Measurements from ENCODE around the gene PLCB1.

The PLCB1 gene

DNA sequence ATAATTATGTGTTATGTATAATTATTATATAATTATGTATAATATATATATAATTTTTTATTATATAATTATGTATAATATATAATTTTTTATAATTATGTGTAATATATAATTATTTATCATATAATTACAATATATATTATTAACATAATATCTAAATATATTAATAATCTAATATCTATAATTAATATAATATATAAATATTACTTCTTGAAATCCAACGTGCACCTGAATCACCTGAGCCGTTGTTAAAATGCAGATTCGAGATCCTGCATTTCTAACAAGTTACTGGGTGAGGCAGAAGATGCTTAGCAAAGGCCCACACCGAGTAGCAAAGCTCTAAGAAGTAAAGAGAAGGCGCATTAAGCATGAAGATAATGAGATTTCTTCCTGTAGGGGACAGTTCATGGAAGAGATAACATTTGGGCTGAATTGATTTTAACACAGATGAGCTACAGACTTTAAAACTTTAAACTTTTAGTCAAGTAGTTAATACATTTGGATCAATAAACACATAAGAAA is 530.4 kb downstream of the PLCB1 start:
- Histone ChIP-seq H3K4me3 (ENCODE audit: low read depth, low read length) (no peak overlapping the region), H3K27me3 (ENCODE audit: control insufficient read depth, insufficient read depth, low read length) (no peaks in the 10 kb centered on the region), H3K27ac (ENCODE audit: low read depth, low read length) (no peak overlapping the region), H3K4me1 (ENCODE audit: control insufficient read depth, insufficient read depth, low read length) (no peaks in the 10 kb centered on the region), H3K36me3 (ENCODE audit: control insufficient read depth, insufficient read depth, low read length) (no peaks in the 10 kb centered on the region), H3K9ac (ENCODE audit: low read length) (no peak overlapping the region), H3K9me3 (ENCODE audit: control insufficient read depth, insufficient read depth, low read depth, low read length) (no peaks in the 10 kb centered on the region)

DNA sequence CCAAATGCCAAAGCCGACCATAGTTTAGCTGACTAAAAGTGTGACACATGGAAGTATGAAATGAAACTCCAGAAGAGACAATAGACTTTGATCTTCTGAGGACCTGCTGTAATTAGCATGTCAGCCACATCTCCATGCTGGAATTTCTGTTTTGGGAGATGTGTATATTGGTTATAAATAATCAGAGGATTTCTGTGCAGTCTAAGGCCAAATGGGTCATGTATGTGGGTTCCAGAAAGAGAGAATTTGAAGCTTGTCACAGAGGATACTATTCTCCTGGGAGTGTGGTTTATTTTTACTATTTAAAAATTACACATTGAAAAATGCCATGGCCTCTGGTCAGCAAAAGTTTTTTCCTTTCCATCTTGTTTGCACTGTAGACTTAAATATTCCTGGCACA is 531.4 kb downstream of the PLCB1 start:
- Histone ChIP-seq H3K4me1 (ENCODE audit: control insufficient read depth, insufficient read depth, low read length) (no peaks in the 10 kb centered on the region), H3K27ac (ENCODE audit: low read depth, low read length) (no peak overlapping the region), H3K36me3 (ENCODE audit: control insufficient read depth, insufficient read depth, low read length) (no peaks in the 10 kb centered on the region), H3K9me3 (ENCODE audit: control insufficient read depth, insufficient read depth, low read depth, low read length) (no peaks in the 10 kb centered on the region), H3K4me3 (ENCODE audit: low read depth, low read length) (no peak overlapping the region), H3K9ac (ENCODE audit: low read length) (no peak overlapping the region), H3K27me3 (ENCODE audit: control insufficient read depth, insufficient read depth, low read length) (no peaks in the 10 kb centered on the region)

DNA sequence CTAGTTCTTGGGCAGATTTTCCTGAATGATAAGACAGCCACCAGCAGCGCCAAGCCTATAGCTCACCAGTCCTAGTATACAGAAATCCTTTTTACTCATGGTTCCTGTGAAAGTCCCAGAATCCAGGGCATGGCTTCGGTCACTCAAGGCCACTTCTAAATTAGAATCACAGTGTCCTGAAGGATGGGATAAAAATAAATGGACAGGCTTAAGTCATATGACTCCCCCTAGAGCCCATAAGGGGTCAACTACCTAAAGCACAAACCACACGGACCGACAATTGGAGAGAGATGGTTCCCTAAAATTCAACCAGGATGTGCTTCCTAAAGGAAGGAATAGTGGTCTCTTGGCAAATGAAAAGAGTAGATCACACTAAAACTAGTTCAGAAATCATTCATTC is 532.7 kb downstream of the PLCB1 start:
- Histone ChIP-seq H3K4me3 (ENCODE audit: low read depth, low read length) (no peak overlapping the region), H3K9ac (ENCODE audit: low read length) (no peak overlapping the region), H3K9me3 (ENCODE audit: control insufficient read depth, insufficient read depth, low read depth, low read length) (no peaks in the 10 kb centered on the region), H3K27ac (ENCODE audit: low read depth, low read length) (no peak overlapping the region), H3K36me3 (ENCODE audit: control insufficient read depth, insufficient read depth, low read length) (no peaks in the 10 kb centered on the region), H3K4me1 (ENCODE audit: control insufficient read depth, insufficient read depth, low read length) (no peaks in the 10 kb centered on the region), H3K27me3 (ENCODE audit: control insufficient read depth, insufficient read depth, low read length) (no peaks in the 10 kb centered on the region)

DNA sequence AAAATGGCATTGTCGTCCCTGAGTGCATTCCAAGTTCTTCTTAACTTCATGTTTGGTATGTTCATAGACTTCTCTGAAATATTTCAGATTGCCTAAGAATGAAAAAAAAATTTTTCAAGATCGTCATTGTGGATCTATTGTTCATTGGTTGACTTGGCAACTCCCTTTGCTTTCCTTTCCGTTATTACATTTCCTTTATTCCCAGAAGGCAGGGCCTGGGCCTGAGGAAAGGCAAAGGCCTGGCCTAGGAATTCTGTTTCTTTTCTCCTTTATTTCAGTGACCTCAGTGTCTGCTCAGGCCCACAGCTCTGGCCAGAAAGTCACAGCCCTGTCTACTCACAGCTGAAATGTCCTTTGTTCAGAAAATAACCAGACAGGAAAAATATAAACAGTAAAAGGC is 535.2 kb downstream of the PLCB1 start:
- Histone ChIP-seq H3K36me3 (ENCODE audit: control insufficient read depth, insufficient read depth, low read length) (no peaks in the 10 kb centered on the region), H3K9me3 (ENCODE audit: control insufficient read depth, insufficient read depth, low read depth, low read length) (no peaks in the 10 kb centered on the region), H3K4me1 (ENCODE audit: control insufficient read depth, insufficient read depth, low read length) (peaks cover 6% of the 10 kb centered on the region; the same call in 1 of the 2 replicates), H3K27me3 (ENCODE audit: control insufficient read depth, insufficient read depth, low read length) (no peaks in the 10 kb centered on the region), H3K4me3 (ENCODE audit: low read depth, low read length) (no peak overlapping the region), H3K27ac (ENCODE audit: low read depth, low read length) (no peak overlapping the region), H3K9ac (ENCODE audit: low read length) (no peak overlapping the region)

DNA sequence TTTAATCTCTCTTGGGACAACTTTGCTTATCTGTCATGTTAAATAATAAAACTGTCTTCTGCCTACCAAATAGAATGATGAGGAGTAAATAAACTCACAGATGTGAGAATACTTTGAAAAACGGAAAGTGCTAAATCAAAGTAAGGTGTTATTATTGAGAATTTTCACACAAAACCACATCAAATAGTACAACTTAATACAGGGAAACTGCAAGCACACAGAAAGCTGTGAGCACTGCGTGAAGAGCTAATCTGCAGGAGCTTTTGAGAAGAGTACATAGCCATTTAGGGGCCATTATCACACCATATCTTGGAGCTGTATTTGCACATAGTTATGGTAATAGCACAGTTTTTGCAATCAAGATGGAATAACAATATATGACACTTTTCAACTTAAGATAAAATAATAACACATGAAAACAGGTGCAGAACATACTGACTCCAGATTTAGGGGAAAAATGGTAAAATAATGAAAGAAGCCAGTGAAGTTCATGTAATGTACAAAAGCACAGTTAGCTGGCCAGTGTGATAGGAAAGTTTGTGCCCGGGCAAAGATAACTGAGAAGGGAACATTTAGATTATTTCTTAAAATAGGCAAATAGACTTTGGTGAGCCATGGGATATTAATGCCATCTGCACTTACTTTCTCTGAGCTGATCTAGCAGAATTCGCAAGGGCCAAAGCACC is 538.3 kb downstream of the PLCB1 start:
- H3K9me3 ChIP-seq (ENCODE audit: control insufficient read depth, insufficient read depth, low read depth, low read length), result no peaks in the 10 kb centered on the region
- no peak overlapping the region for H3K9ac ChIP-seq (ENCODE audit: low read length)
- peaks cover 6% of the 10 kb centered on the region; the same call in 1 of the 2 replicates for H3K4me1 ChIP-seq (ENCODE audit: control insufficient read depth, insufficient read depth, low read length)
- 0 out of 2 replicates have a peak, but pooled peaks cover 3% of the 10 kb centered on the region for H3K36me3 ChIP-seq (ENCODE audit: control insufficient read depth, insufficient read depth, low read length)
- no peak overlapping the region for H3K4me3 ChIP-seq (ENCODE audit: low read depth, low read length)
- no peak overlapping the region for H3K27ac ChIP-seq (ENCODE audit: low read depth, low read length)
- no peaks in the 10 kb centered on the region for H3K27me3 ChIP-seq (ENCODE audit: control insufficient read depth, insufficient read depth, low read length)

DNA sequence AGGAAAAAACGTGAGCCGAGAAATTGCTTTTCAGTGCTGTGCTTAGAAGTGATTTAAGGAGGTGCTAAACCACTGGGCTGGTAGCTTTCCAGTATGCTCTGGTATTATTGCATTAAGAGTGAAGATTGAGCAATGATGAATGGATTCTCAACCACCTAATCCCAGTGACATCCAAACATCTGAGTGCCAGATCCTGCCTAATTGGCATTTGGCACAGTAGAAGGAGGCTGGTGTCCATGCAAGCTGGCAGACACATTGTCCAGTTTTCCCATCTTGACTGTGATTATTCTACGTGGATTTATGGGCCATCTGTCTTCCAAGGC is 538.8 kb downstream of the PLCB1 start:
- Histone ChIP-seq H3K27ac (ENCODE audit: low read depth, low read length) (no peak overlapping the region), H3K4me1 (ENCODE audit: control insufficient read depth, insufficient read depth, low read length) (peaks cover 6% of the 10 kb centered on the region; the same call in 1 of the 2 replicates), H3K27me3 (ENCODE audit: control insufficient read depth, insufficient read depth, low read length) (no peaks in the 10 kb centered on the region), H3K36me3 (ENCODE audit: control insufficient read depth, insufficient read depth, low read length) (0 out of 2 replicates have a peak, but pooled peaks cover 3% of the 10 kb centered on the region), H3K9me3 (ENCODE audit: control insufficient read depth, insufficient read depth, low read depth, low read length) (no peaks in the 10 kb centered on the region), H3K4me3 (ENCODE audit: low read depth, low read length) (no peak overlapping the region), H3K9ac (ENCODE audit: low read length) (no peak overlapping the region)

DNA sequence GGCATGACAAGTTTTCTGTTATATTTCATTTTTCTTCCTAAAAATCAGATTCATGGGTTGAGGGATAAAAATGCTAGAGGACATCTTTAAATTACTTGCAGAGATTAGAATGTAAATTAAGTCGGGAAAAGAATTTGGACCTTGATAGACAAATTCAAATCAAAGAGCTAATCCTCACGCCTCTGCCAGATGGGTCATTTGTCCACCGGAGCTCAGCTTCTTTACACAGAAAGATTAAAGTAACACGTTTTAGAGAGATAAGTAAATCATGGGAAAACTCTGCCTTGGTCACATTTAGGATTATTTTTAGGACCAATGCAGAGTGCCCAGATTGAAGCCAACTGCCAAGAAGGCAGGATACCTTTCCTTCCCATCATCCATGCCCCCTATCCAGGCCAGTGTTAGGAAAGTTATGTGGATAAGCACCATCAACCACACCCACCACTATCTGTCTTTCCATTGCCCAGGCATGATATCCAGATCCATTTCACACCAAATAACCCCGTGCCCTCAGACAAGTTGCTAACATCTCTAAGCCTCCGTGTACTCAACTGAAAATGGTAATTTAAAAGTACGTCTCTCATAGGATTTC is 539.4 kb downstream of the PLCB1 start:
- Histone ChIP-seq H3K27ac (ENCODE audit: low read depth, low read length) (no peak overlapping the region), H3K4me3 (ENCODE audit: low read depth, low read length) (no peak overlapping the region), H3K27me3 (ENCODE audit: control insufficient read depth, insufficient read depth, low read length) (no peaks in the 10 kb centered on the region), H3K9me3 (ENCODE audit: control insufficient read depth, insufficient read depth, low read depth, low read length) (no peaks in the 10 kb centered on the region), H3K9ac (ENCODE audit: low read length) (no peak overlapping the region), H3K4me1 (ENCODE audit: control insufficient read depth, insufficient read depth, low read length) (peaks cover 6% of the 10 kb centered on the region; the same call in 1 of the 2 replicates), H3K36me3 (ENCODE audit: control insufficient read depth, insufficient read depth, low read length) (0 out of 2 replicates have a peak, but pooled peaks cover 3% of the 10 kb centered on the region)

DNA sequence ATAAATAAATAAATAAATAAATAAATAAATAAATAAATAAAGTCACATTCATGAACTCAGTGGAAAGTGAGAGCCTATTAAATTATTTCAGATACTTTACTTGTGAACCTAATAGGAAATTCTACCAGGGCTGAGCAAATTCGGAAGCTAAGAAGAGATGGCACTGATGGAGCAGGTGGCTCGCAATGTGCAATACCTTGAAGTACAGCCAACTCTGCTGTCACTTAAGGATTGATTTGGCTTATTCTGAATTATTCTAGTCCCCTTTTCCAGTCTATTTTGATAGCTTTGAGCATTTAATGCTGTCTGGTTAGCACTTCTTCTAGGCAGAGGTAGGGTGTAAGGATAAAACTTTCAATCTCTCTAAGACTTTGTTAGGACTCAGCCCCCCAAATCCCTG is 541.0 kb downstream of the PLCB1 start:
- H3K4me1 ChIP-seq (ENCODE audit: control insufficient read depth, insufficient read depth, low read length), result peaks cover 6% of the 10 kb centered on the region; the same call in 1 of the 2 replicates
- no peak overlapping the region for H3K27ac ChIP-seq (ENCODE audit: low read depth, low read length)
- no peaks in the 10 kb centered on the region for H3K9me3 ChIP-seq (ENCODE audit: control insufficient read depth, insufficient read depth, low read depth, low read length)
- no peak overlapping the region for H3K9ac ChIP-seq (ENCODE audit: low read length)
- H3K36me3 ChIP-seq (ENCODE audit: control insufficient read depth, insufficient read depth, low read length), result 0 out of 2 replicates have a peak, but pooled peaks cover 3% of the 10 kb centered on the region
- no peaks in the 10 kb centered on the region for H3K27me3 ChIP-seq (ENCODE audit: control insufficient read depth, insufficient read depth, low read length)
- no peak overlapping the region for H3K4me3 ChIP-seq (ENCODE audit: low read depth, low read length)

DNA sequence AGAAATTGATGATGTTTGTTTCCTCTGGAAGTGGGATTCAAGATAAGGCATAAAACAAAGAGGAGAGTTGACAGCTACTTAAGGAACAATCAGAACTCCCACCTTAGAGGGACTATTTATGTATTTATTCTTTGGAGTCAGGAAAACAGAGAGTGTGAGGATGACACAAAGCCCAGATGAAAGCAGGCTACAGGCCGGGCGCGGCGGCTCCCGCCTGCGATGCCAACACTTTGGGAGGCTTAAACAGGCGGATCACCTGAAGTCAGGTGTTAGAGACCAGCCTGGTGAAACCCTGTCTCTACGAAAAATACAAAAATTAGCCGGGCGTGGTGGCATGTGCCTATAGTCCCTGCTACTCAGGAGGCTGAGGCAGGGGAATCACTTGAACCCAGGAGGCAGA is 543.8 kb downstream of the PLCB1 start:
- Histone ChIP-seq H3K4me1 (ENCODE audit: control insufficient read depth, insufficient read depth, low read length) (peaks cover 6% of the 10 kb centered on the region; the same call in 1 of the 2 replicates), H3K4me3 (ENCODE audit: low read depth, low read length) (no peak overlapping the region), H3K36me3 (ENCODE audit: control insufficient read depth, insufficient read depth, low read length) (0 out of 2 replicates have a peak, but pooled peaks cover 3% of the 10 kb centered on the region), H3K27ac (ENCODE audit: low read depth, low read length) (no peak overlapping the region), H3K9ac (ENCODE audit: low read length) (no peak overlapping the region), H3K9me3 (ENCODE audit: control insufficient read depth, insufficient read depth, low read depth, low read length) (no peaks in the 10 kb centered on the region), H3K27me3 (ENCODE audit: control insufficient read depth, insufficient read depth, low read length) (no peaks in the 10 kb centered on the region)

DNA sequence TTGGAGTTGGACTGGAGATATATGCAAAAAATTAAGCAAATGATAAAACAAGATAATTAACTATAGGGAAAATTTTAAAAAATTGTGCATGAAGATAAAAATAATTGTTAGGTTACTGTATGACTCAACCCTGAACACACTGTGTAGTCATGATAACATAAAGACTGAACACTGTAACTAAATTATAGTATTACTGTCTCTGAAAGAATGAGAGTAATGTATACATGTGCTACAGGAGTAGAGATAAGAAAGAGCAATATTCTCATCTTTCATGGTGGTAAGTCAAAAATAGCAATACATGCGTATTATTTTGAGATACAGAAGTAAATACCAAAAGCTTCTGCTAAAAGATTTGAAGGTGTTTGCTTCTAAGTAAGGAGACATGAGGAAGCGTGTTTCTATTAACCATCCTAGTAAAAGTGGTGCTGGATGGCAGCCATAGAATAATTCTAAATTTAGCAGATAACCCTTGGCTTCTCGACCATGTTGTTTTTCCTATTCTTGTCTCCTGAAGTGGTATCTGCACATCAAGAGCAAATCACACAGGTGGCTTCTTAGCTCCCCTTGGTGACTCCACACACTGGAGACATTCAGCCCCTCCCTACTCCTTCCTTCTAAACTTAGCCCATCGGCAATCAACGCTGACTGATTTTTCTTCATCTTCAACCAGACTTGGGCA is 546.2 kb downstream of the PLCB1 start:
- no peak overlapping the region for H3K4me3 ChIP-seq (ENCODE audit: low read depth, low read length)
- H3K27ac ChIP-seq (ENCODE audit: low read depth, low read length), result no peak overlapping the region
- no peak overlapping the region for H3K9ac ChIP-seq (ENCODE audit: low read length)
- 0 out of 2 replicates have a peak, but pooled peaks cover 3% of the 10 kb centered on the region for H3K36me3 ChIP-seq (ENCODE audit: control insufficient read depth, insufficient read depth, low read length)
- H3K4me1 ChIP-seq (ENCODE audit: control insufficient read depth, insufficient read depth, low read length), result no peaks in the 10 kb centered on the region
- no peaks in the 10 kb centered on the region for H3K27me3 ChIP-seq (ENCODE audit: control insufficient read depth, insufficient read depth, low read length)
- no peaks in the 10 kb centered on the region for H3K9me3 ChIP-seq (ENCODE audit: control insufficient read depth, insufficient read depth, low read depth, low read length)

DNA sequence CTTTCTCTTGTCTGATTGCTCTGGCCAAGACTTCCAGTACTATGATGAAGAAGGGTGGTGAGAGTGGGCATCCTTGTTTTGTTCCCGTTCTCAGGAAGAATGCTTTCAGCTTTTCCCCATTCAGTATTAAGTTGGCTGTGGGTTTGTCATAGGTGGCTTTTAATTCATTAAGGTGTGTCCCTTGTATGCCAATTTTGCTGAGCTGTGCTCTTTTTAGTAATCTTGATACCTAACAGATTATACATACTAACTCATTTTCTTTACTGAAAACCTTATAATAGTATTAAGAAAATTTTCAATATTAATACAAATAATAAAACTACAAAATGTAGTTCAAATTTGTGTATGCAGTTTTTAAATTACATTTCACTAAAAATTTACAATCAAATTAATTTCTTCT is 557.3 kb downstream of the PLCB1 start:
- Histone ChIP-seq H3K4me3 (ENCODE audit: low read depth, low read length) (no peak overlapping the region), H3K36me3 (ENCODE audit: control insufficient read depth, insufficient read depth, low read length) (no peaks in the 10 kb centered on the region; the same call in 1 of the 2 replicates), H3K27me3 (ENCODE audit: control insufficient read depth, insufficient read depth, low read length) (no peaks in the 10 kb centered on the region), H3K9me3 (ENCODE audit: control insufficient read depth, insufficient read depth, low read depth, low read length) (peaks cover 13% of the 10 kb centered on the region), H3K27ac (ENCODE audit: low read depth, low read length) (no peak overlapping the region), H3K4me1 (ENCODE audit: control insufficient read depth, insufficient read depth, low read length) (no peaks in the 10 kb centered on the region), H3K9ac (ENCODE audit: low read length) (no peak overlapping the region)

Measured in HUES6 (cell line).